Keratinocyte (primary cell): ENCODE measurements around the gene ARL6.

Experiments used
- EZH2 ChIP-seq: IDR thresholded peaks from one replicate; pipeline ENCODE4 v1.6.1; 2012; ENCODE audit warnings: inconsistent platforms, mild to moderate bottlenecking, low read length, moderate library complexity
- TF ChIP-seq, protein P1 (sequence below), 3 experiments: IDR thresholded peaks in 1 of 3; conservative IDR thresholded peaks in 1 of 3; optimal IDR thresholded peaks in 1 of 3; 2 replicates in 2 of 3; 3 replicates in 1 of 3; pipeline versions ENCODE3 to v1.5.1; 2011; ENCODE audit warnings: low read length in 3 of 3, mild to moderate bottlenecking in 3 of 3, moderate library complexity in 2 of 3, control low read depth in 1 of 3, inconsistent platforms in 1 of 3; ENCODE audit not compliant: insufficient read depth in 2 of 3; ENCODE audit errors: extremely low read depth in 1 of 3

DNA sequence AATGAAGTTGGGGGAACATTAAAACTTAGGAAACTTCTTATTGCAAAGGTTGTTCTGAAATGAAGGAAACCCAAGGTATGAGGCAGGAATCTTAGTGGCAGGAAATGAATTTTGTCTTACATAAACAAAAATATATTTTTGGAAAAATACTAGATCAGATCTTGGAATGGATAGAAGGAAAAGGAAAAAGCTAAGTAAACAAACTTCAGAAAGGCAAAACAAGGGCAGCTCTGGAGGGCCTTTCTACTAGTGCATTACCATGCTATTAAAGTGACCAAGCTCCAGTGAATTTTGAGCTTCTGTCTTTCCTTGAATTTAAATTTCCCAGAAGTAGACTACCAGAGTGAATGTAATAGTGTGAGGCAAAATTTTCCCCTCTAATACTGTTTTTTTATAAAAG lies 13.6 kb downstream of the ARL6 start:
- TF ChIP-seq, protein P1, sequence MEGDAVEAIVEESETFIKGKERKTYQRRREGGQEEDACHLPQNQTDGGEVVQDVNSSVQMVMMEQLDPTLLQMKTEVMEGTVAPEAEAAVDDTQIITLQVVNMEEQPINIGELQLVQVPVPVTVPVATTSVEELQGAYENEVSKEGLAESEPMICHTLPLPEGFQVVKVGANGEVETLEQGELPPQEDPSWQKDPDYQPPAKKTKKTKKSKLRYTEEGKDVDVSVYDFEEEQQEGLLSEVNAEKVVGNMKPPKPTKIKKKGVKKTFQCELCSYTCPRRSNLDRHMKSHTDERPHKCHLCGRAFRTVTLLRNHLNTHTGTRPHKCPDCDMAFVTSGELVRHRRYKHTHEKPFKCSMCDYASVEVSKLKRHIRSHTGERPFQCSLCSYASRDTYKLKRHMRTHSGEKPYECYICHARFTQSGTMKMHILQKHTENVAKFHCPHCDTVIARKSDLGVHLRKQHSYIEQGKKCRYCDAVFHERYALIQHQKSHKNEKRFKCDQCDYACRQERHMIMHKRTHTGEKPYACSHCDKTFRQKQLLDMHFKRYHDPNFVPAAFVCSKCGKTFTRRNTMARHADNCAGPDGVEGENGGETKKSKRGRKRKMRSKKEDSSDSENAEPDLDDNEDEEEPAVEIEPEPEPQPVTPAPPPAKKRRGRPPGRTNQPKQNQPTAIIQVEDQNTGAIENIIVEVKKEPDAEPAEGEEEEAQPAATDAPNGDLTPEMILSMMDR (optimal IDR thresholded peaks at IDR 0.05 in 1 of 3, IDR thresholded peaks at IDR 0.05 in 1 of 3, conservative IDR thresholded peaks at IDR 0.05 in 1 of 3; ENCODE audit: extremely low read depth in 1 of 3, insufficient read depth in 2 of 3, low read length in 3 of 3), result no peak
- TF ChIP-seq EZH2, result no peak
